Heart left ventricle (tissue), 13 donors: ENCODE results near the gene RPEL1.

Experiments used
- POLR2A ChIP-seq, 2 donors: fragments of 450-650 bp; IDR thresholded peaks; one replicate each; pipeline ENCODE4 v1.6.1; 2017; ENCODE audit warnings: antibody characterized with exemption in 2 of 2, mild to moderate bottlenecking in 2 of 2, moderate library complexity in 2 of 2
- TF ChIP-seq, protein P1 (sequence below), 12 donors: fragments of 200-600 bp; sonication (generic) in 4 of 12; IDR thresholded peaks; one replicate each; pipeline versions ENCODE4 v1.5.0 to v1.8.0; 2018 to 2022; ENCODE audit warnings: antibody characterized with exemption in 12 of 12, mild to moderate bottlenecking in 5 of 12
- donor health status: ischemic (EF 13 %, LVEDD 7.1; RV severe dilation, severe dysfunction).
- donor health status: DM: no; HTN: yes; CAD: no.
- donor health status: DM: no; HTN: no; CAD: no.
- donor health status: ischemic (EF 25% LVEDD 6.9; RV normal size, moderate dysfunction).
- donor health status: ischemic (EF 25% LVEDD 5.7; RV mildly dilated, moderate dysfunction).
- donor health status: ischemic (EF 35%, LVEDD 5.7; RV mildly dilated, moderate dysfunction).
- donor health status: nonischemic (EF 11% LVEDD 7.7; RV severe dilation, severe dysfunction).
- donor health status: DM: yes; HTN: yes; CAD: no.
- donor health status: PGD.
- donor health status: ischemic (EF 29% LVEDD 5.4; RV normal size, mild dysfunction).
- donor health status: nonischemic (EF 23%, LVEDD 6.1; RV moderate dilation, normal function).

DNA sequence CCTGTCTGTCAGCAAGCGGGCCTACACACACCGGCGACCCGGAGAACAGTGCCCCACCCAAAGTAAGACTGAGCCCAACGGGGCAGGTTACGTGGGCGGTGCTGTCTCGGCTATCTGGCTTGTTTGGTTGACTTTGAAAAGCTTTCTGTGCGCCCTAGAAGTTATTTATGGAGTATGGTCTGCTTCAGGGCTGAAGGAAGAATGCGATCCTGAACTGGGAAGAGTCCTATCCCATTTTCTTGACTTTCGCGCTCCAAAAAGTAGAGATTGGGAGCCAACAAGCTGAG lies 32.8 kb downstream of the RPEL1 start:
- TF ChIP-seq, protein P1, sequence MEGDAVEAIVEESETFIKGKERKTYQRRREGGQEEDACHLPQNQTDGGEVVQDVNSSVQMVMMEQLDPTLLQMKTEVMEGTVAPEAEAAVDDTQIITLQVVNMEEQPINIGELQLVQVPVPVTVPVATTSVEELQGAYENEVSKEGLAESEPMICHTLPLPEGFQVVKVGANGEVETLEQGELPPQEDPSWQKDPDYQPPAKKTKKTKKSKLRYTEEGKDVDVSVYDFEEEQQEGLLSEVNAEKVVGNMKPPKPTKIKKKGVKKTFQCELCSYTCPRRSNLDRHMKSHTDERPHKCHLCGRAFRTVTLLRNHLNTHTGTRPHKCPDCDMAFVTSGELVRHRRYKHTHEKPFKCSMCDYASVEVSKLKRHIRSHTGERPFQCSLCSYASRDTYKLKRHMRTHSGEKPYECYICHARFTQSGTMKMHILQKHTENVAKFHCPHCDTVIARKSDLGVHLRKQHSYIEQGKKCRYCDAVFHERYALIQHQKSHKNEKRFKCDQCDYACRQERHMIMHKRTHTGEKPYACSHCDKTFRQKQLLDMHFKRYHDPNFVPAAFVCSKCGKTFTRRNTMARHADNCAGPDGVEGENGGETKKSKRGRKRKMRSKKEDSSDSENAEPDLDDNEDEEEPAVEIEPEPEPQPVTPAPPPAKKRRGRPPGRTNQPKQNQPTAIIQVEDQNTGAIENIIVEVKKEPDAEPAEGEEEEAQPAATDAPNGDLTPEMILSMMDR (IDR thresholded peaks at IDR 0.05) = no peak
- TF ChIP-seq POLR2A (IDR thresholded peaks at IDR 0.05) = no peak
